ENCODE measurements around the gene TRIM52. TPM values are rescaled to one million over a fixed set of nuclear protein-coding genes. Genes with fewer than 3 reads are reported as not detected.
A peak's percentile ranks its signal among the peaks of the same experiment; 100 is the strongest.

Gene TRIM52
- total and polyA plus RNA-seq, 9 of the 15 experiments (the other 6 are each of a cell fraction or from before 2014, with no cell fraction given), result 3.3 to 21.9 (median 13.5) TPM

- TF ChIP-seq SFPQ (IDR thresholded peaks at IDR 0.05; ENCODE audit: low read depth, low read length) (no peak), ARNT (IDR thresholded peaks at IDR 0.05) (peak in 1 of 2 experiments; percentile 17; a peak in 1 of 4 replicates), BRCA1 (IDR thresholded peaks at IDR 0.05) (no peak), BRCA1 (CRISPR knock-in tag; IDR thresholded peaks at IDR 0.05) (no peak), KLF1 (tag; IDR thresholded peaks at IDR 0.05) (no peak), FOS (IDR thresholded peaks at IDR 0.05; ENCODE audit: extremely low read depth, insufficient read length) (no peak), PHF21A (IDR thresholded peaks at IDR 0.05; ENCODE audit: borderline replicate concordance, low read depth) (no peak), NR2F6 (CRISPR knock-in tag; IDR thresholded peaks at IDR 0.05) (no peak), ETS1 (conservative IDR thresholded peaks at IDR 0.05; ENCODE audit: control insufficient read depth, low read depth, low read length) (no peak), ZHX1 (conservative IDR thresholded peaks at IDR 0.05; ENCODE audit: low read length) (peak; percentile 89; the same call in 1 of the 2 replicates), ZNF24 (IDR thresholded peaks at IDR 0.05) (no peak), GATA2 (CRISPR knock-in tag; IDR thresholded peaks at IDR 0.05) (no peak), BCLAF1 (IDR thresholded peaks at IDR 0.05; ENCODE audit: borderline replicate concordance in 1 of 2, control insufficient read depth in 1 of 2, low read depth in 2 of 2, low read length in 1 of 2) (no peak), ZNF584 (CRISPR knock-in tag; IDR thresholded peaks at IDR 0.05; ENCODE audit: low read depth) (no peak)
- TF ChIP-seq, protein P1, sequence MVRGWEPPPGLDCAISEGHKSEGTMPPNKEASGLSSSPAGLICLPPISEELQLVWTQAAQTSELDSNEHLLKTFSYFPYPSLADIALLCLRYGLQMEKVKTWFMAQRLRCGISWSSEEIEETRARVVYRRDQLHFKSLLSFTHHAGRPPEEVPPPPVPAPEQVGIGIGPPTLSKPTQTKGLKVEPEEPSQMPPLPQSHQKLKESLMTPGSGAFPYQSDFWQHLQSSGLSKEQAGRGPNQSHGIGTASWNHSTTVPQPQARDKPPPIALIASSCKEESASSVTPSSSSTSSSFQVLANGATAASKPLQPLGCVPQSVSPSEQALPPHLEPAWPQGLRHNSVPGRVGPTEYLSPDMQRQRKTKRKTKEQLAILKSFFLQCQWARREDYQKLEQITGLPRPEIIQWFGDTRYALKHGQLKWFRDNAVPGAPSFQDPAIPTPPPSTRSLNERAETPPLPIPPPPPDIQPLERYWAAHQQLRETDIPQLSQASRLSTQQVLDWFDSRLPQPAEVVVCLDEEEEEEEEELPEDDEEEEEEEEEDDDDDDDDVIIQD (CRISPR knock-in tag; IDR thresholded peaks at IDR 0.05), result no peak
- TF ChIP-seq, protein P2, sequence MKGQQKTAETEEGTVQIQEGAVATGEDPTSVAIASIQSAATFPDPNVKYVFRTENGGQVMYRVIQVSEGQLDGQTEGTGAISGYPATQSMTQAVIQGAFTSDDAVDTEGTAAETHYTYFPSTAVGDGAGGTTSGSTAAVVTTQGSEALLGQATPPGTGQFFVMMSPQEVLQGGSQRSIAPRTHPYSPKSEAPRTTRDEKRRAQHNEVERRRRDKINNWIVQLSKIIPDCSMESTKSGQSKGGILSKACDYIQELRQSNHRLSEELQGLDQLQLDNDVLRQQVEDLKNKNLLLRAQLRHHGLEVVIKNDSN (CRISPR knock-in tag; IDR thresholded peaks at IDR 0.05), result no peak
Measured at GRCh38 chr5:181223729-181224389, 37.1 kb downstream of the TRIM52 start (continued).
